GM19397 (cell line): Measurements from ENCODE around the gene NCK1.

ENCODE experiments used
- ATAC-seq: cut with Tn5 transposase; IDR thresholded peaks from one replicate; pipeline ENCODE4 v1.9.1; 2021; ENCODE audit warnings: mild to moderate bottlenecking, moderate library complexity; ENCODE audit not compliant: unreplicated experiment

NCK1 gene

DNA sequence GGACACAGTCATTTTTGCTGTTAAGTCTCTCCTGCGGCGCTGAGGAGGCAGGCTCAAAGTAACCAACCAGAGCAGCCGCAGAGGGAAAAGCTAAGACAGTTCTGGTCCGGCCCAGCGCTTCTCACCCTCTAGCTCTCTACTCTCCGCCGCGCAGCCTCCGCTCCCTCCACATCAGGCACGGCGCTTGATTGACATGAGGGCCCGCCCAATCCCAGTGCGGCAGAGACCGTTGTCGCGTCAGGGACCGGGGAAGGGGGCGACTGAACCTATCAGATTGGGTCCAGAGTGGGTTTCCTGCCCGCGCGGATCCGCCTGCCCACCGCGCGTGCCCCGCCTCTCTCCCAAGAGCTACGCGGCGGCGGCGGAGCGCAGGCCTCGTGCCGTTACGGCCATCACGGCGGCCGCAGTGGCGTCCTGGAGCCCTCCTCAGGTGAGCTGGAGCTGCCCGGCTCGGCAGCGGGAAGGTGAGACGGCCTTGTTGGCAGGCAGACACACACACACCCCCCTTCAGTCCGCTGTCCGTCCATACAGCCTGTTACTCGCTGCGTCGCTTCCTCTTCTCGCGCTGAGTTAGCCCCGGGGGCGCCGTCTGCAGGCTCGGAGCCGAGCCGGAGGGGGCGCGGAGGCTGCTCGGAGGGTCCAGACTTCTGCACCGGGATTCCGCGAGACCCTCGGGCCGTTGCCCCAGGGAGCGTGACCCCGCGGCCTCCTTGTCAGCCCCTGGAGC, at the start of gene NCK1:
Gene NCK1 (plus strand): TSS at position 319 of the 727 bp plus-strand sequence. CDS start 65,794 bp downstream, outside the sequence.
- peak; percentile 97 for ATAC-seq

DNA sequence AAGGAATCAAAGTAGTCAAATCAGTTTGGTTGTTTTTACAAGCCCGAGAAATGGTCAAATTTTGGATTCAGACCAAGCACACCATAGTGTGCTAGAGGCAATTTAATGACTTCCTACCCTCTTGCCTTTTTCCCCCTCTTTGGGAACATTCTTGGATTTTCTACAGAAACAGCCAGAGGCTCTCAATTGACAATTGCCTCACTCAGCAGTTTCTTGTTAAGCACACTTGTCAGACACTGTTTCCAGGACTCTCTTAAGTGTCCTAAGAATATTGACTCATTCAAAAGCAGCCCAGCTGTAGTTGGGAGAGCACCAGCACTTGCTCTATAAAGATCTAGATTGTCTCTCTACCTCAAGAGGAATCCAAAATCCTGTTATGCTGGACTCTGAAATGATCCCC, 44.6 kb upstream of the NCK1 start:
- no peak for ATAC-seq

DNA sequence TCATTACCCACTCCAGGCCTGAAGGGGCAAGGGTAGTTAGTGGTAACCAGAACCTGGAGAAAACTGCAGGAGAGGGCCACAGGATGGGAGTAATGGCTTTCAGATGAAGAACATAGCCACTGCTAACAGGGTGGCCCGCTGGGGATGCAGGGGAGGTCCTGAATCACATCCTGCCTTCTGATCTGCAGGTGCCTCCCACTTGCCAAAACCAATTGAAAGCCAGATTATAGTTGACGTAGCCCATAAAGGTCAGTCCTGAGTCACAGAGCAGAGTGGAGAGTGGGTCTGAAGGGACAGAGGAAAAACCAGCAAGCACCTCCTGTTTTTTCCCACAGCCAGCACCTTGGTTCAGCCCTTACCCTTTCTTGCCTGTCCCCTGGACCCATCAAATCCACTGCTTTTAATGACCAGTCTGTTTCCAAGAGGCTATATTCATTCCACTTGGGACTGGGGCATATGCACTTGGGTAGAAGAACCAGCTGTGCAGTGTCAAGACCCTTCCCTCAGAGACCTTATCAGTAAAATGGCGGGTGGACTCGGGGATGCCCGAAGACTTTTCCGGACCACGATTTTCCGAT, 43.7 kb upstream of the NCK1 start:
- ATAC-seq = no peak

DNA sequence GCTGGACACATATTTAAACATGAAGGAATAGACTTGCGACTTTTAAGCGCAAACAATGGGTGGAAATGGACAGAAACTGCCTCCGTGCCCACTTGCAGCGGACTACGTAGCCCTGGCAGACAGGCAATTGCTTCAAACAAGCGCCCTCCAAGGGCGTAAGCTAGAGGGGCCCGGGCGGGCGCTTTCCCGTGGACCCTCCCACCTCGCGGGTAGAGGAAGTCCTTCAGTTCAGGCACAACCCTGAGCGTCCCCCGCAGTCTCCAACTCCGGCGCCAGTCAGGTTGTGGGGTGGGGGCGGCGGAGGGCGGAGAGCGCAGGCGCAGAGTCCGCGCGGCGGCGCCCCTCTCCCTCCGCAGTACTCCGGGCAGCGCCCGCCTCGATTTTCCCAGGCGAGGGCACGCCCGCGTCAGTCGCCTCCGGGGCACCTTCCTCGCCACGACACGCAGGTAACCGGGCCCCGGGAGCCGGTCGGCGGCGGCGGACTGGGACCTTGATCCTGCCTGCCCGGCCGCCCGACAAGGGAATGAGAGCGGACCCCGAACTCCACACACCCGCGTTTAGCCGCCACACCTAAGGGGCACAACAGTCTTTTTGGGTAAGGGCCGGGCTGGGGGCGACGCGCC, 43.1 kb upstream of the NCK1 start, which contains the start of gene SLC35G2:
Gene SLC35G2 (plus strand): TSS at position 358 of the 623 bp plus-strand sequence. CDS start 35,335 bp downstream, outside the sequence.
- ATAC-seq = no peak

DNA sequence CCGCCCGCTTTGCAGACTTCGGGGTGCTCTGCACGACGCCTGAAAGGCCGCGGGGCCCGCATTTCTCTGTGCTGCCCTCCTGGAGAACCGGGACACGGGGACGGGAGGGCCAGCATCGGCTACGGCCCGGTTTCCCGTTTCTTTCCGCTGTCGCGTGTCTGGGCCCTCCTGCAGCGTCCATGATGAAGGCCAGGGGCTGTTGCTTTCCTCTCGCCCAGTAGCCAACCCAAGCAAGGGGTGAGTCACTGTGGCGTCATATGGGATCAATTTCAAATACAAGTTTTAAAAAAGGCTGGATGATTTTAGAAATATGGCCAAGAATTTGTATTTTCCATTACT, 42.6 kb upstream of the NCK1 start:
- ATAC-seq = no peak

DNA sequence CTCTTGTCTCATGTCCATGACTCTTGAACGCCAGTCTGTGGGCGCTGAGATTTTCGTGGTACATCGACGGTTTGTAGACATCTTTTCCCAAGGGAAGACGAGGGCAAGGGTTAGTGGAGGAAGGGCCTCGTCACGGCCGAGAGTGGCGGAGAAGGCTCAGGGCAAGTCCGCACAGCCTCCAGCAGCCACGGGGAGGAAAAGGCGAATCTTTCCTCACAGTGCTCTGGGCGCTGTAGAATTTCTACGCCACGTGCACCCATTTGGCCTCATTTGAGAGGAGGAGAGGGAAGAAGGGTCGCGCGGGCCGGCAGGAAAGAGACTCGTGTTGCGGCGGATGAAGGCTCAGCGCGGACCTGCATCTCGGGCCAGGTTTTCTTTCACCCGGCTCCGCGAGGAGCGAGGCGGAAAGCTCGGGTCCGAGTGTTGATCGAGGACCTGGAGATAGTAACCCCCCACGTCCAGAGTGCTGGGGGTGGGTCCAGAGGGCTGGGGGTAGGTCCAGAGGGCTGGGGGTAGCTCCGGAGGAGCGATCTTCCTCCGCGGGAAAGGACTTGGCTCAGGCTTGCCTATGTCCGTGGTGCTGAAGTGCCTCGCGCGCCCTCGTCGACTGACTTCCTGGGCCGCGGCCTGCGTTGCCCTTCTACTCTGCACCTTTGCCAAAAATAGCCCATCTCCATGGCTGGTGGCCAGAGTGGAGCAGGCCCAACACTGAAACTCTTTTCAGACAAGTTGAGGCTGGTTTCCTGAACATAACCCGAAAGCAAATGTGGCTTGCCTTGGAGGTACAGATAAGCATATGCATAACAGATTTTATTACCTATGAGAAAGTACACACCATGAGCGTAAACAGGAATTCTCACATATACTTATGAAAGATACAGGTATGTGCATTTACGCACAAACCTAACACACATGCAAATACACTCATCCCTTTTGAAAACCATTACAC, 42.0 kb upstream of the NCK1 start:
- ATAC-seq = no peak

DNA sequence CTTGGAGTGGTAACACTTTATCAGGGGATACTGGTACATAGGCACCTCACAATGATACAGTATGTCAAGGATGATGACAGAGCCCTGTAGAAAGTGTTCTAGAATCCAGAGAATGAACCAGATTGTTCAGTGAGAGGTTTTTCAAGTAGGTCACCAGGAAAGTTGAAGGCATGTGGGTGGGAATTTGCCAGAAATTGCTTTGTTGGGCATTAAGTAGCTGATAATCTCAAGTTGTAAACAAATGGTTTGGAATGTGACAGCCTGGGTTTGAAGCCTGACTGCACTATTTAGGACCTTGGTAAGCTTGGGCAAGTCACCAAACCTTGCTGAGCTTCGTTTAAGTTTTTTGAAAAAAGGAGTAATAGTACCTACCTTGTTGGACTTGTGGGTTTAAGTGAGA, 30.5 kb upstream of the NCK1 start:
- ATAC-seq = no peak

DNA sequence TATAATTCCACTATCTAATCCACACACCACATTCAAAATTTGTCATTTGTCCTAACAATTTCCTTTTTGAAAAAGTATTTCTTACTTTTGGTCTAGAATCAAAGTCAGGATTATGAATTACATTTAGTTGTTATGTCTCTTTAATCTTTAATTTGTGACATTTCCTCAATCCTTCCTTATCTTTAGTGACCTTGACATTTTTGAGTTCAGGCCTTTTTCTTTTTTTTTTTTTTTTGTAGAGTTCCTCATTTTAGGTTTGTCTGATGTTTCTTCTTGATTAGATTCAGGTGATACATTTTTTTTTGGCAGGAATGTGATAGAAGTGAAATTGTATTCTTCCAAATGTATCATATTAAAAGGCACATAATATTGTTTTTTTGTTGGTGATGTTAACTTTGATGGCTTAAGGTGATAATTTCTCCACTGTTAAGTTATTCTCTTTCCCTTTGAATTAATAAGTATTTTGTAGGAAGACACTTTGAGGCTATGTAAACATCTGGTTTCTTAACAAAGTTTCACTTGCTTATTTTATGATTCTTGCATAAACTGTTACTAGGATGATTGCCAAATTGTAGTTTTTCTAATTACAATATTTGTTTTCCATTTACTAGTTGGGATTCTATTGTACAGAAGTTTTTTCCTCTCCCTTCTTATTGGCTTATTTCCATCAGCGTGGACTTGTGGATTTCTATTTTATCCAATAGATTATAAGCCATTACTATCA, 26.8 kb upstream of the NCK1 start:
- ATAC-seq = no peak

DNA sequence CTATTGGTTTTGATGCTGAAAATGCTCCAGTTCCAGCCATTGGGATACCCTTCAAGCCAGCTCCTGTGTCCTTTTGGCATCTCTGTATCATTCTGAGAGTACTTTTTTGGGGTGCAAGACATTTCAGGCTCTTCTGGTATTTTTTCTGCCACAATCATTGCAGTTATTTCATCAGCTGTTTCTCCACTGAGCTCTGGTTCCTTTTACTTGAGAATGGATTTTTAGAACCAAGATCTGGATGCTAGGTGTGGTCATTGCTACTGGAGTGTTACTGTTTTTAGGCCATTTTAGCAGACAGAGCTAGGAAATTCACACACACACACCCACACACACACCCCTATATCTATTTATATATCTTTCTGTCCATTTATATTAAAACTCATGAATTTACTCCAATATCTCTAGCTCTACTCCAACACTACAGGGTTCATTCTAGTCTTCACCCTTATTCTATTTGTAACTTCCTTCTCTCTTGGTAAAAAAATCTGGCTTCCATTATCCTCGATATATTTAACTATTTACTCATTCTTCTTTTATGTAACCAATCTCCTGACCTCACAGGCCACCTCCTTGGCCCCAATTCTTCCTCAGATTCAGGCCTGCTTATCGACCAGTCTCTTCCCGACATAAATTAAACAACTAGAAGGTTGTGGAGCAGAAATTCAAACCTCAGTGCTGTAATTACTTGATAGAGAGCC, 26.0 kb upstream of the NCK1 start:
- no peak for ATAC-seq

DNA sequence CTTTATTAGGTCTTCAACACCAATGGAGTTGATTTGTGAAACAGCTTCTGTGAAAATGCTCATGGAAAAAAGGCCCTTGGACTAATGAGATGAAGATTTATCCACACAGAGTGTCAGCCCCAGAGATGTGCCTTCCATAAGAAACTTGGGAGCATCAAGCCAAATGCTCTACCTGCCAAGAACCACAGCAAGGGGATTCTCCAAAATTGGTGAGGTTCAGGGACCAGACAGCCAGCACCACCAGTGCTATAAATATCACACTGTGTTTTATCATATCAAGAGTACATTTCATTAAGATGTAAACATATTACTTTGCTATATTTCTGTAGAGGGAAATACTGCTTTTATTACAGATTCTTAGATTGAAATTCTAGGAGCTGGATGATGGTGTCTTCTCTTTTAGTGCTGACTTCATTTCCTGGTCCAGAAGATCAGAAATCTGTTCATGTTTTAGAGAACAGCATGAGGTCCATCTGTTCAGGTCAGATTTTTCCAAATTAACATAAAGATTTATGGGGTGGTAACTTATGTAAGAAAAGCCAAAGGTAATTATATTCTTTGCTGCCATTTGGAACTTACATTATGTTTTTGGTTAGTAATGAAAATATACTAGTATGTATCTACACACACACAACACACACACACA, 25.4 kb upstream of the NCK1 start:
- no peak for ATAC-seq

DNA sequence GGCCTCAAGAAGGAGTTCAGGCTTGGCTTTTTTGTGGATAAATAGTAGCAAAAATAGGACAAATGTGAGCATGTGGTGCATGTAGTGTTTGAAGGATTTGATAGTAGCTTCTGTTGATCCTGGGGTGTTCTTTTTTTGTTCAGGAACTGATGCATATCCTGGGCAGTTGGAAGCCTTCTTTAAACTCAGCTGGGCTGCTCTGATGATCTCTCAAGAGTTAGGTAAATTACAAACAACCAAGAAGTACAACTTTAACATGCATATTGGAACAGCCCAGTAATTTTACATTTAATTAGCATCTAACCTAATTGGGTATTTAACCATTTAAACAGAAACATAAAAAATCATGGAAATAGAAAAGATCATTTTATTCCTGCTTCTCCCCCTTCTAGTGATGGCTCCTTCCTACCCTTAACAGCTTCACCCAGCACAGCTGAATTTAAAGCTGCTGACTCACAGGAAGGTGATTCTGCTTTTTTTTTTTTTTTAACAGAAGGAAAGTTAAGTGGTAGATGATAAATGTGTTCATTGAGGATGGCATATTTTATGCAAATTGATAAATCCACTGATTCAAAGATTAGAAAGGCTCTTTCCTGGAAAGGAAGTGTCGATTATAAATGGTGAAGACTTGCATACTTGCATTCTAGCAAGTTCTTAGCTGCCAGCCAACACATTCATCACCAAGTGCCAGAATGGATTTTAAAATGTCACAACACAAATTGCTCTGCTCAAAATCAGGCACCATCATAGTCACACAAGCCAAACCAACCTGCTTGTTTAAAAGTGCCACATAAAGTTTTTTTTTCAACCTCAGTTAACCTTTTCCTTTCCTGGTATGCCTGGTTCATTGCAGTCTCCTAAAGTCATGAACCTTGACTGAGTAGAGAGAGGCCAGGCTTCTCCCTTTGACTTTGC, 23.1 kb upstream of the NCK1 start:
- ATAC-seq = no peak

DNA sequence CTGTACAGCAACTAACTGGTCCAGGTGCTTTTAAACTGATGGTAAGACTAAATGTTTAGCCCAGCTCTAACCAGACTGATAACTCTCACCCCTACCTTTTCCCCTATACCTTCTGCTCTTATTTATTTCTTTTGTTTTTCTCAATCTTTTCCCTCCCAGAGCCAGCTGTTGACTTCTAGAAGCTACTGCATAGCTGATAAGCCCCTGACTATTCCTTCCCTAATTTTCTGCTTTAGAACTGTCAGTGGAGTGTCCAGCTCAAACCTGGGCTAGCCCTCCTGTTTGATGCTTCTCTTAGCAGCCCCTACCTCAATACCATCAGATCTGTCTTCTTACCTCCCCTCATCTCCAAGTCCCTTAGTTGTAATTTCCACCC, 22.5 kb upstream of the NCK1 start:
- ATAC-seq = no peak

DNA sequence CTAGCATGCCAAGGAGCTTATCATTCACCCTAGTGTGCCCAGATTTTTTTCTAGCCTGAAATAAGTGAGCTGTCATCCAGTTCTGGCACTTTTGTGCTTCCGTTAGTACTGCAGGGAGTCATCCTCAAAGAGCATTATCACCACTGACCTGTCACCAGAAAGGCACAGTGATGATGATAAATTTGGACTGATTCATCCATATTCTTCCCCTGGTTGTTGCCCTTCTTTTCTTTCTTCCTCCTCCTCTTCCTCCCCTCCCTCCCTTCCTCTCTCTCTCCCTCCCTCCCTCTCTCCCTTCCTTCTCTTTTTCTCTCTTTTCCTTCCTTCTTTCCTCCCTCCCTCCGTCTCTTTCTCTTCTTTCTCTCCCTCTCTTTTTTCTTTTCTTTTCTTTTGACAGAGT, 21.8 kb upstream of the NCK1 start:
- ATAC-seq = no peak

DNA sequence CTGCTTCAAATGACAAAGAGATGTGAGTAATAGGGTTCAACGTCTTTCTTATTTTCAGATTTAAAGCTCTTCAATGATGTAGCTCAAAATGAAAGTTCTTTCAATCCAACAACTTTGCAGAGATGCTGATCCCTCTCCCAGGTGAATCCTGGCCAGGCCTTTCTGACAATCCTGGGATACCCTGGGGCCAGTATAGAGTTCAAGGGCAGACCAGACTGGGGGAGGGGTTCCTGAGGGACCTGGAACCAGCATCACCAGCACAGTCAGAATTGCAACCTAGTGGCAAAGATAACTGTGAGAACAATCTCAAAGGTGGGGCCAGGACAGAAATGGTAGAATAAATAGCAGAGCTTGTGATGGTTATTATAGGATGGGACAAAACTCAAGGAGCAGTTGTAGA, 19.7 kb upstream of the NCK1 start:
- no peak for ATAC-seq

DNA sequence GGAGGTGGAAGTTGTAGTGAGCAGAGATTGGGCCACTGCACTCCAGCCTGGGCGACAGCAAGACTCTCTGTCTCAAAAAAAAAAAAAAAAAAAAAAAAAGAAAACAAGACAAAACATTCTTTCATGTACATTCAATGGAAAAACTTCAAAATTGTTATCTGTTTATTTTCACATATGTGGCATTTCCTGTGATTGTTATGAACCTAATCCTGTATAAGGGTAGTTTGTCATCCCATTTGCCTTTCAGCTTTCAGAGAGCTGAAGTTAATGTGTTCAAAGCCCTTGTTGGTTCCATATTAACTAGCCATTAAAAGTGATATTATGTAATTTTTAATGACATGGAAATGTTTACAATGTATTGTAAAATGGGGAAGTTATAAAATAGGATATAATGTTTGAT, 17.3 kb upstream of the NCK1 start:
- ATAC-seq = no peak

DNA sequence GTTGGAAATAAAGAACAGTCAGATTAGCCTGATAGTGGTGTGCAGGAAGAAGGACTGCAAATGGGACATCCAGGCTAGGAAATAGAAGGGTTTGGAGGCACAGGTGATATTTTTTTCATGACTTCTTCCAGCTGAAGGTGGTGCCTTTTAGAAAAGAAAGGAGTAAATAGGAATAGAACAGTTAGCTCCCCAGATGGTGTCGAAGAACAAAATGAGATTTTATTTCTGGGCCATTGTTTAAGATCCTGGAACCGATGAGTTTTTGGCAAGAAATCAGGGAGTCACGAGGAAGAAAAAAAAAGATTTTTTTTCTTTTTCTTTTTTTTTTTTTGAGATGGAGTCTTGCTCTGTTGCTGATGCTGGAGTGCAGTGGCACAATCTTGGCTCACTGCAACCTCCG, 9.8 kb upstream of the NCK1 start:
- ATAC-seq = no peak

DNA sequence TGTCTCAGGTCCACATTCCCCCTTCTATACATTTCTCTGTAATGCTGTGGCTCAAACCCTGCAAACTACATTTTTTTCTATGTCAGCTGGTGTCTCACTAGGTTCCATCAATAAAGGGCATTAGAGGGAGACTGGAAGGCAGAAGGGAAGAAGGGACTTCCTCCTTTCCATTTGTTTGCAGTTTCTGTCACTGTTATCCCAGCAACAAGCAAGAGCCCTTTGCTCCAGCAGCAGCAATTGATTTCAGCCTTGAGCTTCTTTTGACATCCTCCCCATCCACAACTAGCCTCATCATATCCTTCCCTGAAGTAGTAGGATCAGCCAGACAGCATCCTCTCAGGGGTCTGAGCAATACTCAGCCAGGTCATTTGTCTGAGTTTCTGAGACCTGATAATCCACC, 5.3 kb upstream of the NCK1 start:
- no peak for ATAC-seq

DNA sequence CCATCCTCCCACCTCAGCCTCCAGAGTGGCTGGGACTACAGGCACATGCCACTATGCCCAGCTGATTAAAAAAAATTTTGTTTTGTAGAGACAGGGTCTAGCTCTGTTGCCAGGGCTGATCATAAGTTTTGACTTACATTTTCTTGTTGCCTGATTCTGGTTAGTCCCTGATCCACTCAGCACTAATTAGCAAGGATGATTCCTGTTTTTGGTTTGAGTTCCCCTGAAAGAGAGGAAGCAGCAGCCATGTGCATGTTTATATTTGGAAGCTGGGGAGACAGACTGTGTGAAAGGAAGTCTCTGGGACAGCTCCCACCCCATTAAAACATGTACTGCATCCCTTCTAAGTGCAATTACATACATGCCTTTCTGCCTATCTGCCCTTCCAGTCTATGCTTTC, 3.6 kb upstream of the NCK1 start:
- ATAC-seq = no peak

DNA sequence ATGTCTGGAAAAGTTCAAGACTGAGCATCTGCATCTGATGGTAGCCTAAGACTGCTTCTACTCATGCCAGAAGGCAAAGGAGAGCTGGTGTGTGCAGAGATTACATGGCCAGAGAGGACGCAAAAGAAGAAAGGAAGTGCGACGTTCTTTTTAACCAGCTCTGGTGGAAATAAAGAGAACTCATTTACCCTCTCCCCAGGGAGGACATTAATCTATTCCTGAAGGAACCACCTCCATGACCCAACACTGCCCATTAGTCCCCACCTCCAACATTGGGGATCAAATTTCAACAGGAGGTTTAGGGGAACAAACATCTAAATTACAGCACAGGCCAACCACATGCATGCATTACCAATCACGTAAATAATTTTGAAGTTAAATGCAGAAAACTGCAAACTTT, 1.5 kb upstream of the NCK1 start:
- no peak for ATAC-seq
